GM18520 (cell line): ENCODE data around the gene IL17B.

Experiments used
- ATAC-seq: cut with Tn5 transposase; IDR thresholded peaks from one replicate; pipeline ENCODE4 v1.9.1; 2021; ENCODE audit not compliant: unreplicated experiment

The IL17B gene

GRCh38 chr5:149325166-149325735 is 53.8 kb downstream of the IL17B start:
- ATAC-seq, result no peak

GRCh38 chr5:149324641-149325040 is 54.5 kb downstream of the IL17B start:
- ATAC-seq, result no peak
